Right lobe of liver (tissue), 4 donors: Measurements from ENCODE around the gene PLCXD1.

Experiments used
- CTCF ChIP-seq, 4 donors: fragments of 200-600 bp in 3 of 4; fragments of 450-650 bp in 1 of 4; IDR thresholded peaks; one replicate each; pipeline versions ENCODE4 v1.5.1 to v1.8.0; 2016 to 2022; ENCODE audit warnings: antibody characterized with exemption in 4 of 4, mild to moderate bottlenecking in 2 of 4
- POLR2A ChIP-seq: fragments of 450-650 bp; IDR thresholded peaks from one replicate; pipeline ENCODE4 v1.6.1; 2017; ENCODE audit warnings: antibody characterized with exemption, mild to moderate bottlenecking
- donor health status: DM: no; HTN: no; CAD: no.
- donor health status: DM: no; HTN: no; CAD: no.
- donor health status: DM: no; HTN: yes; CAD: no.

GRCh38 chrX:330726-331150 lies 49.6 kb downstream of the PLCXD1 start:
- no peak for TF ChIP-seq CTCF (IDR thresholded peaks at IDR 0.05)
- no peak for TF ChIP-seq POLR2A
